HEK293 (cell line): ENCODE results near the gene MTHFD1L.
"Not testable (repeated sequence)": the region's sequence is repeated elsewhere in the genome, so short reads cannot be mapped to it uniquely, and the experiment has no call there.

Experiments
- CTCF ChIA-PET: fragments of 350-600 bp; formaldehyde crosslinking; extraction: SDS; loops from one replicate; lab custom pipeline; 2021; ENCODE audit warnings: antibody characterized with exemption; lab: Yijun Ruan, JAX
- POLR2A ChIA-PET: fragments of 300-600 bp; formaldehyde crosslinking; extraction: SDS; loops from one replicate; lab custom pipeline; 2020; ENCODE audit warnings: antibody characterized with exemption, inconsistent platforms; lab: Yijun Ruan, JAX
- H3K27ac ChIP-seq: fragments of 200-500 bp; sonication (Bioruptor generic); 2 replicates; pipeline ENCODE4 v1.5.1; 2014; ENCODE audit warnings: low read depth, low read length, control low read depth, inconsistent platforms; ENCODE audit errors: extremely low read depth
- H3K36me3 ChIP-seq, 2 experiments: fragments of 200-500 bp in 1 of 2; sonication (Bioruptor generic) in 1 of 2; 1 replicate in 1 of 2; 2 replicates in 1 of 2; pipeline ENCODE4 v1.5.1; 2014 to 2017; ENCODE audit warnings: inconsistent platforms in 2 of 2, low read length in 2 of 2; ENCODE audit not compliant: control insufficient read depth in 2 of 2, insufficient read depth in 1 of 2
- H3K4me1 ChIP-seq: fragments of 200-500 bp; sonication (Bioruptor generic); 2 replicates; pipeline ENCODE4 v1.5.1; 2014; ENCODE audit warnings: mild to moderate bottlenecking, low read length, inconsistent platforms; ENCODE audit not compliant: control insufficient read depth, insufficient read depth
- H3K4me3 ChIP-seq: 2 replicates; pipeline ENCODE4 v1.5.1; 2011; ENCODE audit warnings: low read depth, mild to moderate bottlenecking, control low read depth, low read length, moderate library complexity
- H3K9me3 ChIP-seq: fragments of 200-500 bp; sonication (Bioruptor generic); 2 replicates; pipeline ENCODE4 v1.5.1; 2014; ENCODE audit warnings: low read depth, low read length, inconsistent platforms; ENCODE audit not compliant: control insufficient read depth, insufficient read depth
- BCL6B ChIP-seq: fragments of 450-650 bp; formaldehyde crosslinking; IDR thresholded peaks from 2 replicates; pipeline ENCODE4 v1.5.1; 2017; ENCODE audit warnings: missing biosample characterization, missing genetic modification characterization
- GFI1B ChIP-seq: fragments of 450-650 bp; formaldehyde crosslinking; IDR thresholded peaks from 2 replicates; pipeline ENCODE4 v1.5.1; 2016; ENCODE audit warnings: missing biosample characterization, missing genetic modification characterization
- GLIS1 ChIP-seq: fragments of 450-650 bp; formaldehyde crosslinking; IDR thresholded peaks from 2 replicates; pipeline ENCODE4 v1.5.1; 2016; ENCODE audit warnings: missing biosample characterization, missing genetic modification characterization
- HIC1 ChIP-seq: fragments of 450-650 bp; formaldehyde crosslinking; IDR thresholded peaks from 2 replicates; pipeline ENCODE4 v1.5.1; 2016; ENCODE audit warnings: missing biosample characterization, missing genetic modification characterization
- HOXA7 ChIP-seq: sonication (generic); formaldehyde crosslinking; IDR thresholded peaks from 2 replicates; pipeline ENCODE4 v1.8.1; 2022; ENCODE audit warnings: missing genetic modification reagents, borderline replicate concordance
- INSM2 ChIP-seq: fragments of 450-650 bp; formaldehyde crosslinking; IDR thresholded peaks from 2 replicates; pipeline ENCODE4 v1.5.1; 2016; ENCODE audit warnings: missing biosample characterization, missing genetic modification characterization
- KLF9 ChIP-seq: fragments of 450-650 bp; formaldehyde crosslinking; IDR thresholded peaks from 2 replicates; pipeline ENCODE4 v1.5.1; 2016; ENCODE audit warnings: missing biosample characterization, missing genetic modification characterization, low read depth
- PRDM10 ChIP-seq: fragments of 450-650 bp; formaldehyde crosslinking; IDR thresholded peaks from 2 replicates; pipeline ENCODE4 v1.5.1; 2016; ENCODE audit warnings: missing biosample characterization, missing genetic modification characterization
- SP7 ChIP-seq: fragments of 450-650 bp; formaldehyde crosslinking; IDR thresholded peaks from 2 replicates; pipeline ENCODE4 v1.5.1; 2016; ENCODE audit warnings: missing biosample characterization, missing genetic modification characterization
- TRIM28 ChIP-seq: IDR thresholded peaks from 2 replicates; pipeline ENCODE4 v1.6.1; 2011; ENCODE audit warnings: low read length, control low read depth, borderline replicate concordance
- TSHZ1 ChIP-seq: fragments of 450-650 bp; formaldehyde crosslinking; IDR thresholded peaks from 2 replicates; pipeline ENCODE4 v1.5.1; 2016; ENCODE audit warnings: missing biosample characterization, missing genetic modification characterization, borderline replicate concordance
- ZFP37 ChIP-seq: fragments of 450-650 bp; formaldehyde crosslinking; IDR thresholded peaks from 2 replicates; pipeline ENCODE4 v1.5.1; 2016; ENCODE audit warnings: missing biosample characterization, missing genetic modification characterization
- ZIC2 ChIP-seq: fragments of 450-650 bp; formaldehyde crosslinking; IDR thresholded peaks from 2 replicates; pipeline ENCODE4 v1.5.1; 2016; ENCODE audit warnings: missing biosample characterization, missing genetic modification characterization
- ZNF223 ChIP-seq: fragments of 450-650 bp; formaldehyde crosslinking; IDR thresholded peaks from 2 replicates; pipeline ENCODE4 v1.5.1; 2016; ENCODE audit warnings: missing biosample characterization, missing genetic modification characterization
- ZNF292 ChIP-seq: fragments of 450-650 bp; formaldehyde crosslinking; IDR thresholded peaks from 2 replicates; pipeline ENCODE4 v1.5.1; 2016; ENCODE audit warnings: low read depth, missing biosample characterization, missing genetic modification characterization, borderline replicate concordance
- ZNF341 ChIP-seq: fragments of 450-650 bp; formaldehyde crosslinking; IDR thresholded peaks from 2 replicates; pipeline ENCODE4; 2016; ENCODE audit warnings: low read depth, missing biosample characterization, missing genetic modification characterization
- ZNF560 ChIP-seq: fragments of 450-650 bp; formaldehyde crosslinking; IDR thresholded peaks from 2 replicates; pipeline ENCODE4 v1.5.1; 2017; ENCODE audit warnings: missing biosample characterization, missing genetic modification characterization, borderline replicate concordance
- ZNF629 ChIP-seq: fragments of 450-650 bp; formaldehyde crosslinking; IDR thresholded peaks from 2 replicates; pipeline ENCODE4 v1.5.1; 2017; ENCODE audit warnings: missing biosample characterization, missing genetic modification characterization
- ZNF664 ChIP-seq: fragments of 450-650 bp; formaldehyde crosslinking; IDR thresholded peaks from 2 replicates; pipeline ENCODE4 v1.5.1; 2016; ENCODE audit warnings: missing biosample characterization, missing genetic modification characterization
- ZNF677 ChIP-seq: fragments of 450-650 bp; IDR thresholded peaks from 2 replicates; pipeline ENCODE4 v1.5.0; 2018; ENCODE audit warnings: missing biosample characterization, mild to moderate bottlenecking, missing genetic modification characterization, moderate library complexity
- ZNF707 ChIP-seq: fragments of 450-650 bp; formaldehyde crosslinking; IDR thresholded peaks from 2 replicates; pipeline ENCODE4 v1.5.1; 2016; ENCODE audit warnings: missing biosample characterization, missing genetic modification characterization

Gene MTHFD1L

GRCh38 chr6:151040888-151041521 lies 175.5 kb downstream of the MTHFD1L start:
- POLR2A ChIA-PET, H3K4me3 ChIP-seq: not testable (repeated sequence)
- TF ChIP-seq SP7 (tag by site-specific recombination), result peak; percentile 93
- peak; percentile 90 for TF ChIP-seq ZIC2
- peak; percentile 84 for TF ChIP-seq BCL6B (tag by site-specific recombination)
- TF ChIP-seq GLIS1 (tag by site-specific recombination), result peak; percentile 22; the same call in 1 of the 2 replicates
- TF ChIP-seq TRIM28, result peak; percentile 42; the same call in 1 of the 2 replicates
- TF ChIP-seq ZNF341 (tag by site-specific recombination), result peak; percentile 40; the same call in 1 of the 2 replicates
- TF ChIP-seq, all 188 proteins: peak for 6; not testable (repeated sequence) for 182
- not testable (repeated sequence) for H3K27ac ChIP-seq, H3K4me1 ChIP-seq, H3K9me3 ChIP-seq
- peaks cover 0 to 17% of the 10 kb centered on the region in 2 experiments; a peak in 1 of 3 replicates for H3K36me3 ChIP-seq
- CTCF ChIA-PET, result interaction anchor here (0.6 to 3.0 kb wide), 4 partner anchors 27 to 1609 kb away, joined by 3 to 14 read pairs (median 4); no protein-coding TSS in a partner anchor

GRCh38 chr6:151041686-151042085 lies 176.2 kb downstream of the MTHFD1L start:
- Histone ChIP-seq H3K27ac (no peak overlapping the region), H3K36me3 (peaks cover 0 to 15% of the 10 kb centered on the region in 2 experiments; a peak in 1 of 3 replicates), H3K9me3 (no peaks in the 10 kb centered on the region), H3K4me3 (no peak overlapping the region), H3K4me1 (no peaks in the 10 kb centered on the region)
- POLR2A ChIA-PET, result no interaction called here
- CTCF ChIA-PET, result interaction anchor here (0.6 to 3.0 kb wide), 2 partner anchors 27 to 121 kb away, joined by 3 to 14 read pairs; no protein-coding TSS in a partner anchor
- TF ChIP-seq INSM2 (tag by site-specific recombination) (no peak), ZNF292 (no peak), ZNF629 (tag by site-specific recombination) (no peak), PRDM10 (tag by site-specific recombination) (no peak), HOXA7 (CRISPR knock-in tag) (no peak), HIC1 (tag by site-specific recombination) (no peak), ZNF223 (tag by site-specific recombination) (no peak), ZNF677 (tag by site-specific recombination) (no peak), ZNF664 (tag by site-specific recombination) (no peak), TSHZ1 (tag by site-specific recombination) (no peak), GFI1B (tag by site-specific recombination) (no peak), ZNF560 (tag by site-specific recombination) (no peak), KLF9 (tag by site-specific recombination) (no peak), ZFP37 (tag by site-specific recombination) (no peak), ZNF707 (no peak)
- TF ChIP-seq, all 188 proteins: peak for 0
